SK-N-SH (cell line): Measurements from ENCODE around the gene ST3GAL6.

Experiments
- GABPA ChIP-seq: IDR thresholded peaks from 2 replicates; pipeline ENCODE4 v1.4.0; 2012; ENCODE audit warnings: low read depth, mild to moderate bottlenecking
- RCOR1 ChIP-seq: fragments of 150-350 bp; IDR thresholded peaks from 2 replicates; pipeline ENCODE4 v1.6.1; 2017; ENCODE audit warnings: antibody characterized with exemption, low read length
- TF ChIP-seq, protein P1 (sequence below): IDR thresholded peaks from 2 replicates; pipeline ENCODE4 v1.4.0; 2012; ENCODE audit warnings: low read depth

DNA sequence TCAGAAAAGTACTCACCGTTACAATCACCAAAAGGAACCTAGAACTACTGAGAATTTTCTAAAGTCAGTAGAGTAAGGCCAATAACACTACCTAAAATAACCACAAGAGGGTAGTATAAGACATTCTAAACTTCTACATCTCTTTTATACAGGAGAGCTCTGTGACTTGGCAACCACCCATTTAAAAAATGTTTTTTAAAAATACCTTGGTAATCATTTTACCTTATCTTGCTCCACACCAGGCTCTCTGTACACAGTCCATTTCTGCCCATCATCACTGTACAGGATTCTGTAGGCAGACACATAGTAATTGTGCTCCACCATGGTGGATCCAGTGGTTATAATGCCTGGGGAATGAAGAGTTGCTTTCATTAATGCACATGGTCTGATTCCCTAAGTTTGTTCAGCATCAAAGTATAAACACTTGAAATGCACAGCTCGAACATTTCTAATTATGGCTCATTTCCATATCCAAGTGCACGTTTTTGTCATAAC, 54.5 kb downstream of the ST3GAL6 start:
- TF ChIP-seq GABPA (no peak), RCOR1 (no peak)
- TF ChIP-seq, protein P1, sequence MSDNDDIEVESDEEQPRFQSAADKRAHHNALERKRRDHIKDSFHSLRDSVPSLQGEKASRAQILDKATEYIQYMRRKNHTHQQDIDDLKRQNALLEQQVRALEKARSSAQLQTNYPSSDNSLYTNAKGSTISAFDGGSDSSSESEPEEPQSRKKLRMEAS = no peak
